Astrocyte (in vitro differentiated cells and primary cell): ENCODE measurements around the gene ZRANB1. TPM values are rescaled to one million over a fixed set of nuclear protein-coding genes. Genes with fewer than 3 reads are reported as not detected.
A peak's percentile ranks its signal among the peaks of the same experiment; 100 is the strongest.

ENCODE experiments used
- DNase-seq: peaks from one replicate; pipeline ENCODE4 v3.0.0-alpha.2; 2010; ENCODE audit warnings: low read depth
- FAIRE-seq: peaks from 2 replicates; lab custom pipeline; 2011; peaks lifted over from hg19 to GRCh38; lab: Jason Lieb, UNC
- H2AFZ ChIP-seq: 2 replicates; pipeline ENCODE4 v1.6.0; 2012; ENCODE audit warnings: low read depth, low read length, inconsistent platforms
- H3K27ac ChIP-seq: 2 replicates; pipeline ENCODE4 v1.5.1; 2011; ENCODE audit warnings: low read depth, low read length, inconsistent platforms
- H3K27me3 ChIP-seq: 2 replicates; pipeline ENCODE4 v1.6.0; 2011; ENCODE audit warnings: low read length, inconsistent platforms; ENCODE audit not compliant: insufficient read depth
- H3K36me3 ChIP-seq: 2 replicates; pipeline ENCODE4 v1.5.1; 2011; ENCODE audit warnings: low read length, inconsistent platforms; ENCODE audit not compliant: insufficient read depth
- H3K4me1 ChIP-seq: 2 replicates; pipeline ENCODE4 v1.5.1; 2011; ENCODE audit warnings: low read length, inconsistent platforms; ENCODE audit not compliant: insufficient read depth
- H3K4me2 ChIP-seq: 2 replicates; pipeline ENCODE4 v1.6.0; 2012; ENCODE audit warnings: low read length, inconsistent platforms
- H3K4me3 ChIP-seq: 2 replicates; pipeline ENCODE4 v1.5.1; 2011; ENCODE audit warnings: low read depth, mild to moderate bottlenecking, low read length, inconsistent platforms; ENCODE audit not compliant: insufficient read depth
- H3K79me2 ChIP-seq: 2 replicates; pipeline ENCODE4 v1.6.0; 2012; ENCODE audit warnings: mild to moderate bottlenecking, low read length, inconsistent platforms; ENCODE audit not compliant: insufficient read depth
- H3K9ac ChIP-seq: 2 replicates; pipeline ENCODE4 v1.6.0; 2012; ENCODE audit warnings: mild to moderate bottlenecking, low read length, inconsistent platforms
- H3K9me3 ChIP-seq: 2 replicates; pipeline ENCODE4 v1.5.1; 2012; ENCODE audit warnings: low read depth, mild to moderate bottlenecking, low read length, inconsistent platforms; ENCODE audit not compliant: insufficient read depth
- H4K20me1 ChIP-seq: 2 replicates; pipeline ENCODE4 v1.6.0; 2012; ENCODE audit warnings: low read length, inconsistent platforms; ENCODE audit not compliant: insufficient read depth
- H3K27ac Mint-ChIP-seq: one replicate; pipeline ENCODE4 v1.8.0; 2021; ENCODE audit warnings: mild to moderate bottlenecking, mixed read lengths; ENCODE audit not compliant: unreplicated experiment
- H3K27me3 Mint-ChIP-seq: one replicate; pipeline ENCODE4 v1.8.0; 2021; ENCODE audit warnings: low read depth, mixed read lengths; ENCODE audit not compliant: unreplicated experiment
- H3K36me3 Mint-ChIP-seq: one replicate; pipeline ENCODE4 v1.8.0; 2021; ENCODE audit warnings: low read depth, mixed read lengths; ENCODE audit not compliant: unreplicated experiment
- H3K4me1 Mint-ChIP-seq: one replicate; pipeline ENCODE4 v1.8.0; 2021; ENCODE audit warnings: low read depth, mixed read lengths; ENCODE audit not compliant: unreplicated experiment
- H3K4me3 Mint-ChIP-seq: one replicate; pipeline ENCODE4 v1.8.0; 2021; ENCODE audit warnings: mild to moderate bottlenecking, moderate library complexity, mixed read lengths; ENCODE audit not compliant: unreplicated experiment
- H3K9me3 Mint-ChIP-seq: one replicate; pipeline ENCODE4 v1.8.0; 2021; ENCODE audit warnings: mild to moderate bottlenecking, mixed read lengths; ENCODE audit not compliant: unreplicated experiment
- CTCF ChIP-seq: IDR thresholded peaks from 2 replicates; pipeline ENCODE4 v1.5.1; 2011; ENCODE audit warnings: low read depth, mild to moderate bottlenecking, inconsistent platforms, low read length, moderate library complexity; ENCODE audit not compliant: insufficient read depth
- EZH2 ChIP-seq: IDR thresholded peaks from 2 replicates; pipeline ENCODE4 v1.6.1; 2012; ENCODE audit warnings: mild to moderate bottlenecking, low read length, inconsistent platforms; ENCODE audit not compliant: insufficient read depth
- total RNA-seq: library from RNA; stranded (reverse); gene quantifications from 2 replicates; pipeline ENCODE4 v1.2.1, GENCODE V29; 2021

ZRANB1 gene
- total RNA-seq, 1 donor from 2014 or later = 24.9 TPM

- DNase-seq = no peak
- Histone ChIP-seq H3K4me1 (peaks cover 2% of the 10 kb centered on the region), H3K79me2 (peaks cover 85% of the 10 kb centered on the region), H3K27me3 (no peaks in the 10 kb centered on the region), H2AFZ (no peak overlapping the region), H3K9me3 (no peaks in the 10 kb centered on the region), H3K4me3 (no peak overlapping the region), H3K27ac (no peak overlapping the region), H3K36me3 (no peaks in the 10 kb centered on the region), H3K9ac (no peak overlapping the region), H3K4me2 (no peak overlapping the region), H4K20me1 (peaks cover 93% of the 10 kb centered on the region)
- Mint-ChIP-seq H3K4me1 (peaks cover 5% of the 10 kb centered on the region), H3K4me3 (no peak overlapping the region), H3K27ac (no peak overlapping the region), H3K9me3 (peaks cover 1% of the 10 kb centered on the region), H3K36me3 (peaks cover 21% of the 10 kb centered on the region), H3K27me3 (no peaks in the 10 kb centered on the region)
- no peak for FAIRE-seq
- no peak for TF ChIP-seq EZH2
- no peak for TF ChIP-seq CTCF
Measured at GRCh38 chr10:125023255-125023654, 81.3 kb downstream of the ZRANB1 start.

- peaks cover 12% of the 10 kb centered on the region for H3K4me1 Mint-ChIP-seq
- peak overlapping the region; percentile 10 for H3K27ac Mint-ChIP-seq
- Histone ChIP-seq H3K4me3 (no peak overlapping the region), H2AFZ (no peak overlapping the region), H3K9me3 (no peaks in the 10 kb centered on the region), H3K9ac (no peak overlapping the region), H3K36me3 (no peaks in the 10 kb centered on the region), H3K79me2 (peaks cover 85% of the 10 kb centered on the region), H3K27ac (no peak overlapping the region), H3K27me3 (no peaks in the 10 kb centered on the region), H3K4me1 (peaks cover 9% of the 10 kb centered on the region), H4K20me1 (peaks cover 93% of the 10 kb centered on the region), H3K4me2 (no peak overlapping the region)
- TF ChIP-seq CTCF = no peak
- TF ChIP-seq EZH2 = no peak
- H3K4me3 Mint-ChIP-seq = no peak overlapping the region
- peaks cover 21% of the 10 kb centered on the region for H3K36me3 Mint-ChIP-seq
- H3K9me3 Mint-ChIP-seq = peaks cover 1% of the 10 kb centered on the region
- no peak for FAIRE-seq
- DNase-seq = no peak
- no peaks in the 10 kb centered on the region for H3K27me3 Mint-ChIP-seq
Measured at GRCh38 chr10:125023862-125024496, 82.1 kb downstream of the ZRANB1 start.

GRCh38 chr10:125024497-125025234 is 82.7 kb downstream of the ZRANB1 start:
- peaks cover 16% of the 10 kb centered on the region for H3K4me1 ChIP-seq
- DNase-seq (no peak), FAIRE-seq (no peak)
- no peak overlapping the region for H2AFZ ChIP-seq
- no peak overlapping the region for H3K27ac ChIP-seq
- Mint-ChIP-seq H3K4me3 (no peak overlapping the region), H3K27me3 (no peaks in the 10 kb centered on the region), H3K36me3 (peaks cover 21% of the 10 kb centered on the region), H3K27ac (peak overlapping the region; percentile 10), H3K4me1 (peaks cover 16% of the 10 kb centered on the region), H3K9me3 (peaks cover 1% of the 10 kb centered on the region)
- no peak overlapping the region for H3K9ac ChIP-seq
- no peaks in the 10 kb centered on the region for H3K27me3 ChIP-seq
- peaks cover 93% of the 10 kb centered on the region for H4K20me1 ChIP-seq
- H3K9me3 ChIP-seq = no peaks in the 10 kb centered on the region
- no peak for TF ChIP-seq EZH2
- TF ChIP-seq CTCF = no peak
- H3K36me3 ChIP-seq = no peaks in the 10 kb centered on the region
- no peak overlapping the region for H3K4me3 ChIP-seq
- peaks cover 82% of the 10 kb centered on the region for H3K79me2 ChIP-seq
- H3K4me2 ChIP-seq = no peak overlapping the region
